ENCODE results near the gene ZMIZ1.

Gene ZMIZ1

DNA sequence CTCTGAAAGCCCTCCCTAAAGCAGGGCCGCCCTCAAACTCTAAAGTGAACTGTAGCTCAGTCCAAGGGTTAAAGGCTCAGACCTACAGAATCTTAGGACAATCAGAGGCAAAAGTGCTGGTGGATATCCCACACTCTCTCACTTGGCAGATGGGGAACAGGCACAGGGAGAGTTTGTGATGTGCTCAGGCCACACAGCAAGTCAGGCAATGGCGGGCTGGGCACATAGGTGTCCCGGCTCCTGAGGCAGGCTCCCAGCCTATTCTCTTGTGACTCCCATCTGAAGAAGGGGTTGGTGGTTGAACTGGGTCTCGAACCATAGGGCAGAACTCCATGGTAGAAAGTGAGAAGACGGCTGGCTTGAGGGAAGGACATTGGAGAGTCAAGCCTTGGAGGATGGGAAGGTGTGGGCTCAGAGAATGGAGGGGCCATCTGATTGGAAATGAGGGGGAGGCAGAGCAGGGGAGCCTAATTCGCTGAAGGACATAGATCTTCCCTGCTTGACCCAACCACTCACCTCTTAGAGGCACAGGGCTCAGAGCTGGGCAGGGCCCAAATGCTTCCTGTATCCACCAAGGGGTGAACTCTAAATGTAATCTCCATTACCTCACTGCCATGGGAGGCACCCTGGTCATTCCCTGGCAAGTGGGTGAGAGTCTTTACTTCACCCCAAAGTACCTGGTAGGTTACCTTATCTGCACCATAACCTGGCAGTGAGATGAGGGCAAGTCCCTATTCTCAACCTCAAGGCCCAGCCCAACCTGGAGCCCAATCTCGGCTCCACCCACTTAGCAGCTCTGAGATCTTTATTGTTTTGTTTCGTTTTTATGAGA lies 4.9 kb upstream of the ZMIZ1 start:
- DNase-seq (ENCODE audit: low read depth in 2 of 2) = no peak

DNA sequence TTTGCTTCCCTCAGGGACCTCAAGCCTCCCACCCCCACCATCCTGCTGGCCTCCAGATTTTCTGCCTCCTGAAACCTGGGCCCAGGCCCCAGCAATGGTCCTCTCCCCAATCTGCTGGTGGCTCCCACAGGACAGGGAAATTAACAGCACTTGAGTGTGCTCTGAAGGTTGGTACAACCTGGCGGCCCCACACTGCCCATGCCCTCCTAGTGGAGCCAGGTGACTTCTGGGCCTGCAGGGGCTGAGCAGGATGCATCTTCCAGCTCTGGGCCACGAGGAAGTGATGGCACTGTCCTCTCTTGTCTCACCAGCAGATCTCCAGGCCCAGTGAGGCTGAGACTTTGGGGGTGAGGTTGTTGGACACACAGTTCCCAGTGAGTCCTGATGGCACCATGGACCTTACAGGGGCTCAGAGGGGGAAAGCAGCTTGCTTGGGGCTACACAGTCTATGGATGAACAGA lies 3.6 kb upstream of the ZMIZ1 start:
- DNase-seq (ENCODE audit: low read depth in 2 of 2) = no peak

DNA sequence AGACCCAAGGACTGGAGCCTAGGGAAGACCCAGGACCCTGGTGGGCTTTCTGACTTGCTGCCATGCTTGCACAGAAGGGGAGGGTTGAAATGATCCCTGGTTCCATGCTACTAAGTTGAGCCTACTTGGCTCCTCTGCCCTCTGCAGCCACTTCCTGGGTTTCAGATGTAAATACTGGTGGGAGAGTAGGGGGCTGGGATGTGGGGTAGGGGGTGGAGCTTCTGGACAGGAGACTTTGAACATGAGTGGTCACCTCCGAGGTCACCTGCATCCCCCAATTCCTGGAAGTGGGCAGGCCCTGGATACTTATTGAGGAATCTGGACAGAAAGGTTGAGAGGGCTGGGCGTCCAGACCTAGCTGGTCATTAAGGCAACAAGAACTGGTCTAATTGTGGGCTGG lies 2.9 kb upstream of the ZMIZ1 start:
- DNase-seq (ENCODE audit: low read depth in 2 of 2) = no peak

- no peak for DNase-seq (ENCODE audit: low read depth in 2 of 2)
Measured at GRCh38 chr10:79066411-79067240, 2.1 kb upstream of the ZMIZ1 start.

DNA sequence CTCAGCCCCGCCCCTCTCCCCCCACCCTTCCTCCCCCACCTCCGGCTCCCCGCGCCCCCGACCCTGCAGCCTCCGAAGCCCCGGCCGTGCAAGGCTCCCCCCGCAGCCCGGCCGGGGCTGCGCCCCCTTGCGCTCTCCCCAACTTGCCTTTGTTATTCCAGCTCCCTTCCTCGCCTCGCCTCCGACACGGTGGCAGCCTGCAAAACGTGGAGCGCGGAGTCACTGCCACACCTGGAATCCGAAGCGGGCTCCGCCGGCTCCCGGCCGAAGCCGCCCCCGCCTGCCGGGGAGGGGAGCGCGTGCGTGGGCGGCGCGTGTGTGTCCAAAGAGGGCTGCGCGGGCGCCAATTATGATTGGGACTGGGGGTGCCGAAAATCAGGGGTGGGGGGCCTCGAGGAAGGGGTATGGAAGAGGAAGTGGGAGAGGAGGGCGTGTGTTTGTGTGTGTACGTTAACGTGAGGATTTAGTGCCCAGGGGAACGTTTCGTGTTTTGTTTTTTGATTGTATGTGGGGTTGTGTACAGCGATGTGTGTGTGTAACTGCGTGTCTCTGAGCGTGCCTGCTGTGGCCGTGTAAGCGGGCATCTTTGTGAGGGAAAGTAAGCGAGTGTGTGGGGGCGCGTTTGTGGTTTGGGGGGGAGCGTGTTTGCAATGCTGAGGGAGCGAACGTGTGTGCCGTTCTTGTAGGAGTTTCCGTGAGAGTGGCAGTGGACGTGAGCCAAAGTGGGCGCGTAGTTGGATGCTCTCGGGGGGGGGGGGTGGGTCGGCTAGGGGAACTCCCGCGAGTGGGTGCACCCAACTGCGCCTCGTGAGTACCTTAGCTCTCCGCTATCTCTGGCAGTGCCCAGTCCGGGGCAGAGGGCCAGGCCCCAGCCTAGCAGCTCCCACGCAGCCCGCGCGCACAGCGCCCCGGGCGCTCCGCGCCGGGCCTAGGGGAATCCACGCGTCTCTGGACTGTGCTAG lies 1.2 kb upstream of the ZMIZ1 start:
- DNase-seq (ENCODE audit: low read depth in 2 of 2) = peak; percentile 74 to 79

- peak in 1 of 2 donors; percentile 17 for DNase-seq (ENCODE audit: low read depth in 2 of 2)
Measured at GRCh38 chr10:79068203-79068561, 584 bp upstream of the ZMIZ1 start.

DNA sequence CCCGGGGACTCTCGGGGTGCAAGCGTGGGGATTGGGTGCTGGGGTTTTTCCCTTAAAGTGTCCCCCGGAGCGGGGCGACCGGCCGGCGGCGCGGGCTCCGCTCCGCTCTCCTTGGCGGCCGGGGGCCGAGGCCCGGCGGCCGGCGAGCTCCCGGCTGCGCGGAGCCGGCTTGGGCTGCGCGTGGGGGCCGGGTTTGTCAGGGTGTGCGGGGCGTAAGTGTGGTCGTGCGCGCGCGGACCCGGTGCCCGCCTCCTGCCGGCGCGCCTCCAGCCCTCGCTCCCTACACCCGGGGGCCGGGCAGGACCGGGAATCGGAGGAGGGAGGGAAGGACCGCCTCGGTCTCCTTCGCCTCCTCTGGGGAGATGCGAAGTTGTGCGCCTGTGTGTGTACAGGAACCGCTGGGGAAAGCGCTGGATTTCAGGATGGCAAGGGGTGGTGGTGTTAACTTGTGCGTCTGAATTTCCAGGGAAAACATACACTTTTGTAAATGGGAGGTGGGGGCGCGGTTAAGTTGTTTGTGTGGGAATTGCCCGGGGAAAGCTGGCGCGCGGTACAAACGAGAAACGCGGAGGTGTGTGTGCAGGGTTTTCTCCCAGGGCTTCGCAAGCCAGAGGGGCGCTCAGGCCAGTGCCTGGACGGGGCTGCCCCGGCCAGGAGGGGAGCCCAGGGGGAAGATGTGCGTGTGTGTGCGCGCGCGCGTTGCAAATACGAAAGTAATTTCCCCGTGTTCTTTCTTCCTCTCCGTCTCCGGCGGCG lies 737 bp downstream of the ZMIZ1 start:
- peak in 1 of 2 donors; percentile 17 for DNase-seq (ENCODE audit: low read depth in 2 of 2)

DNA sequence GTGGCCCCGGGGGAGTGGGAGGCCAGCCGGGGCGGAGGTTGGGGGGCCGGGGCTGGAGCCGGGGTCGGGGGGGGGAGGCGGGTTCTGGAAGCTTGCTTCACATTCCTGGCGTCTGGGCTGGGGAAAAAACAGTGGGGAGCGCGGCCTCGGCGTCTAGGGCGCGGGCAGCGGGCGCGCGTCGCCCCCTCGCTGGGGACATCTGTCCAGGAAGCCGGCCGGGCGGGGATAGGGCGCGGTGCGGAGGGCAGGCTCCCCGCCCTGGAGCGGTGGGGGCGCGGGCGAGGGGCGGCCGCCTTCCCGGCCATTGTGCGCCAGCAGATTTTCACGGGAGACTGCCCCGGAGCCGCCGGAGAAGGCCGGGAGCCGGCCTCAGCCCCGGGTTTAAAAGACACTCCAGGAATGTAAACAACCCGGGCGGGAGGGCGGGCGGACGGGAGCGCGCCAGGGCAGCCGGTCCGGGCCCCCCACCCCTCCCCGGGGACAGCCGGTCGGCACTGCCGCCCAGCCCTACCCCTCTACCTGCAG lies 1.4 kb downstream of the ZMIZ1 start:
- no peak for DNase-seq (ENCODE audit: low read depth in 2 of 2)

- DNase-seq (ENCODE audit: low read depth in 2 of 2) = no peak
Measured at GRCh38 chr10:79070606-79071395, 2.0 kb downstream of the ZMIZ1 start.

GRCh38 chr10:79071396-79071923 lies 2.7 kb downstream of the ZMIZ1 start:
- no peak for DNase-seq (ENCODE audit: low read depth in 2 of 2)

GRCh38 chr10:79072041-79072441 lies 3.3 kb downstream of the ZMIZ1 start:
- no peak for DNase-seq (ENCODE audit: low read depth in 2 of 2)

DNA sequence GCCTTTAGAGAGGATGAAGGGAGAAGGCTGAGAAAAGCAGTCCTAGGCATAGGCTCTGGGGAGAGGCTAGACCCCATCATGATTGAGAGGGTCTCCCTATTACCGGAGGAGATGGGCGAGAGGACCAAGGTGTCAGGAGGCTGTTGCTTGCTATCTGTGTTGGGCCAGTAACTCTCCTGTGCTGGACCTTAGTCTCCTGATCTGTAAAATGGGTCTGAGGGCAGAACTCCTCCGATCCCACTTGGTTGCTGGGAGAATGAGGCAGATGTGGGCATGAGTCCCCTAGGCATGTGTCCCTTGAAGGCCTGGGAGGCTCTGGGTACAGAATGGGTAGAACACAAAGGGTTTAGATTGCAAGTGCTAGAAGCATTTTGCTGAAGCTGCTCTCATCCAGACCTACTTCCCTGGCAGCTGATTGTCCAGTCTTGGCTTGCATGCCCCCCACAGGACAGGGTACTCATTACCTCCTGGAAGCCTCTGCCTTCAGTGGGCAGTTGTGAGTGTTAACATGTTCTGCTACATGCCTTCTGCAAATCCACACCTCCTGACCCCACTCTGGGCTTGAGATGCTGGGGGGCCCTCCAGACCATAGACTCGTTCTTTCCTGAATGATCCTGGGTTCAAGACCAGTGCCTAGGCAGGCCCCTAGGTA lies 4.4 kb downstream of the ZMIZ1 start:
- DNase-seq (ENCODE audit: low read depth in 2 of 2) = no peak

DNA sequence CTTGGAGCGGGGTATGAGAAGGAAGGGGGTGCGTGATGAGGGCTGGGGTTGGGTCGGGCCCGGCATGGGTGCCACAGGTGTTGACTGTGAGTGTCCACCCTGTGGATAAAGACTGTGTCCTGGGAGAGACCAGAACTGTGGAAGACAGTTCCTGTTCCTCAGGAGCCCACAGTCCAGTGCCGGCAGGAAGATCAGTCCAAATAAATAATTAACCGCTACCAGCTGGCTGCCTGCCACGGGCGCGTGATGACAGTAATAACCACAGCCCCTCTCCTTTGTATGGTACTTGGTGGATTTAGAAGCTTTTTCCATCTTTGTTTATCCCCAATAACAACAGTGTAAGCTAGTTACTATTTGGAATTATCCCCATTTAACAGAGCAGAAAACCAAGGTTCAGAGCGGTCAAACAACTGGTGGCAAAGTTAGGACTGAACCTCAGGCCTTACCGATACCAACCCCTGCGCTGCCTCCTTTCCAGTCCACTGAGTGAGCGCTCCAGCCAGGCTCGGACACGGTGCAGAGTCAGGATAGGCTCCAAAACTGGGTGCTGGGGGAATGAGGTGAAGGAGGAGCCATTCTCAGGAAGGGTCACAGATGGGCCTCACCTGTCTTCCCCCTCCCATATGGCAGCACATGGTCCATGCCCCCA lies 5.1 kb downstream of the ZMIZ1 start:
- no peak for DNase-seq (ENCODE audit: low read depth in 2 of 2)

GRCh38 chr10:79074732-79075131 lies 6.0 kb downstream of the ZMIZ1 start:
- DNase-seq (ENCODE audit: low read depth in 2 of 2) = no peak

GRCh38 chr10:79075418-79075817 lies 6.7 kb downstream of the ZMIZ1 start:
- no peak for DNase-seq (ENCODE audit: low read depth in 2 of 2)

DNA sequence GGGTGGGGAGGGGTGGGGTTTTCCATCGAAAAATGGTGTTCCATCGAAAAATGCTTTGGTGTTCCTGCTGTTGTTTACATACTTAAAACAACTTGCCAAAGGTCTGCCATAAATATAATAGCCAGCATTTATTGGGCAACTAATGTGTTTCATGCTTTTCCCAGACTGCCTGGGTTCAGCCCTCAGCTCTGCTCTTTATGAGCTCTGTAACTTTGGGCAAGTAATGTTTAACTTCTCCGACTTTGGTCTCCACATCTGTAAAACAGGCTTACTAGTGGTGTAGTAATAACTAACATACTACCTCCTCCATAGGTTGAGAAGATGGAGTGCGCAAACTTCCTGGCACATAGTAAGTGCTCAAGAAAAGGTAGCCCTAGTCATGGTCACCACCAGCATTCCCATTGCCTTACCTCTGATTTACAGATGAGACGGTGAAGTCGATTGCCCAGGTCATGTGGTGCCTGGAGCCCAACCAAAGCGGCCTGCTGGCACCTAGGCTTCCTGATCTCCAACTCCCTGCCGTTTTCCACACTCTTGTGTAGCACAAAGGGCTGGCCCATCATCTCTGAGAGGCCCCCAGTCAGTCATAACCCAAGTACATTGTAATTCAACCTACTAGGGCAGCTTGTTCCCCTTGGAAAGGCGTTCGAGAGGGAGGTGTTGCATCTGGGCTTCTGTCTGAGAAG lies 8.9 kb downstream of the ZMIZ1 start:
- no peak for DNase-seq (ENCODE audit: low read depth in 2 of 2)

DNA sequence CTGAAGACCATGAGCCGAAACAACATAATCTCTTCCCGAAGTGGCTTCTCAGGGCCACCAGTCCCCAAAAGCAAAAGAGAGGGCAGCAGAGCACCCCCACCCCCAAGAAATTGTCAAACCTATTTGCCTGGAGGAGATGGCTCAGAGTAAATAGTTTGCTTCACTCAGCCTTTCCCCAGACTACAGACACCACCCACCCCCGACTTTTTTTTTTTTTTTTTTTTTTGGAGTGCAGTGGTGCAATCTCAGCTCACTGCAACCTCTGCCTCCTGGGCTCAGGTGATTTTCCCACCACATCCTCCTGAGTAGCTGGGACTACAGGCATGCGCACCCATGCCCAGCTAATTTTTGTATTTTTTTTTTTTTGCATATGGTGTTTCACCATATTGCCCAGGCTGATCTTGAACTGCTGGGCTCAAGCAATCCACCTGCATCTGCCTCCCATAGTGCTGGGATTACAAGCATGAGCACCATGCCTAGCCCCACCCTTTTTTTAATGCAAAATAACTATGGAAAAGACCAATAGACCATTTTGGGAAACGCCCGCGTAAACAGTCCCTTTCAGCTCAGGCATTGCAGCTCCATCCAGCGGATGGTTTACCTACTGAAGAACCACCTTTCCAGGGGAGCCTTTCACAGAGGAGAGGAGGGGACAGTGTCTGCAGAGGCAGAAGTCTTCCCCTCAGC lies 9.7 kb downstream of the ZMIZ1 start:
- DNase-seq (ENCODE audit: low read depth in 2 of 2) = no peak

DNA sequence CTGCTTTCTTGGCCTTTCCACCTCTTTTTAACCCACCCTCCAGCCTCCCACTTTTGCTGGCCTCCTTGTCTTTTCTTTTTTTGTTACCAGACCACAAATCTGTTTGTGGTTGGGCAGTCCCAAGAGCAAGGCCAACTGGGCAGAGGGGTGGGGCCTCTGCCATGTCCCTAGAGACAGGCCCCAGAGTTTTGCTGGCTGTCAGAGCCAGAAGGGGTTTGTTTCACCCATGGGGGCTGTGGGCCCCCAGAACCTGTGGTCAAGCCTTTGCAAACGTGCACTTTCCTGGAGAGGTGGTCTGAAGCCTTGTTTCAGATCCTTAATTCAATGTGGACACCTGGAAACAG lies 10.3 kb downstream of the ZMIZ1 start:
- no peak for DNase-seq (ENCODE audit: low read depth in 2 of 2)

Measured in stimulated activated CD8-positive, alpha-beta memory T cell treated with anti-CD3 and anti-CD28 coated beads, Interleukin-2, amount 100 ng/mL, for 48 hours (primary cell).